Measurements from ENCODE around the gene UBE3A. TPM values are rescaled to one million over a fixed set of nuclear protein-coding genes. Genes with fewer than 3 reads are reported as not detected.
A peak's percentile ranks its signal among the peaks of the same experiment; 100 is the strongest.

Gene UBE3A
- total and polyA plus RNA-seq, 10 of the 15 experiments (the other 5 are each of a cell fraction or from before 2014, with no cell fraction given) = 29.4 to 82.9 (median 58.7) TPM

DNA sequence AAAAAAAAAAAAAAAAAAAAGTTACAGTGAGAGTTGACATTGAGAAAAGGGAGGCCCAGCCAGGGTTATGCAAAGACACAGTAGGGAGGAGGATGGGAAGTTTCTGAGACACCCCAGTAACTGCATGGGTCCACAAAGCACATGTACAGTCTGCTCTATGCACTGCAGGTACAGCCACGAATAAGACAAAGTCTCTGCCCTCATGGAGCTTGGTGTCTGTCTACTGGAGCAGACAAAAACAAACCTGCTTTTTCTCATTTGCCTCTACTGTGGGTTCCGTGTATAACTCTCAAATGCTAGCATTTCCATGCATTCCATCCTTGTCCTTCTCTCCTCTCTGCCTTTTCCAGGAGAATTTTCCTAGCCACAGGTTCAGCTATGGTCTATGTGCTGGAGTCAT is 107.4 kb downstream of the UBE3A start (continued):
- TF ChIP-seq ELK1 (IDR thresholded peaks at IDR 0.05; ENCODE audit: low read depth, low read length) (no peak), PML (IDR thresholded peaks at IDR 0.05; ENCODE audit: low read length) (no peak), SIN3A (IDR thresholded peaks at IDR 0.05; ENCODE audit: low read depth, low read length) (no peak), ZBTB33 (IDR thresholded peaks at IDR 0.05) (no peak), POLR2AphosphoS5 (IDR thresholded peaks at IDR 0.05; ENCODE audit: low read length) (no peak), USF1 (IDR thresholded peaks at IDR 0.05; ENCODE audit: borderline replicate concordance, extremely low read length, insufficient read depth, low read depth, low read length) (no peak), RFX5 (IDR thresholded peaks at IDR 0.05; ENCODE audit: low read depth, low read length) (no peak)

DNA sequence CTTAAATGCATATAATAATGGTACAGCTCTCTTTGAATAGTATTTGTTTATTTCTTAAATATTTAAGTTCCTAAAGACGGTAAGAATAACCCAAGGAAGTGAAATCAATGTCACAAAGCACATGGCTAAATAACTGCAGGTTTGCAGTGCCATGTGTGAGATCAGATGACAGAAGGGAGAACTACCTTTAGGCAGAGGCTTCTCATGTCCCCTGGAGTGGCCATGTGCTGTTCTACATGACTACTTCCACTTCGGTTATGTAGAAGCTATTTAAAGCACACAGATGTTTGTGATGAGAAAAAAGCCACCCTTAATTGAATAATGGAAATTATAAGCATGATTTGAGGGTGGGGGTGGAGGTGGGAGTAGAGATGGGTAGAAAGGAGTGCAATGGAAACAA is 109.1 kb downstream of the UBE3A start:
- Histone ChIP-seq H3K4me3 (no peak overlapping the region), H4K20me1 (ENCODE audit: control insufficient read depth, insufficient read depth) (no peaks in the 10 kb centered on the region), H3K27me3 (replicated peaks in 1 of 2; ENCODE audit: control insufficient read depth in 2 of 2, insufficient read depth in 2 of 2, low read length in 1 of 2) (no peaks in the 10 kb centered on the region), H3K79me2 (ENCODE audit: control insufficient read depth, insufficient read depth, low read length) (no peaks in the 10 kb centered on the region), H3K4me2 (ENCODE audit: control insufficient read depth, insufficient read depth) (no peak overlapping the region), H3K36me3 (ENCODE audit: control insufficient read depth in 2 of 2, insufficient read depth in 2 of 2, low read length in 1 of 2) (no peaks in the 10 kb centered on the region), H3K4me1 (ENCODE audit: control insufficient read depth, insufficient read depth, low read length) (no peaks in the 10 kb centered on the region), H3K27ac (ENCODE audit: control insufficient read depth, insufficient read depth) (no peak overlapping the region), H3K9me3 (replicated peaks; ENCODE audit: control insufficient read depth, insufficient read depth, low read length) (no peaks in the 10 kb centered on the region; the same call in 2 of the 3 replicates), H3K9ac (ENCODE audit: control insufficient read depth, insufficient read depth, low read length) (no peak overlapping the region), H2AFZ (ENCODE audit: control insufficient read depth, low read depth, low read length) (no peak overlapping the region)
- in situ Hi-C loops (cut with MboI) (loop anchor here (10.0 kb wide), 1 partner anchor 365 kb away; no protein-coding TSS in a partner anchor), intact Hi-C loops (cut with micrococcal nuclease; ENCODE audit: unreplicated experiment) (no loop called here)
- 4% methylated on average over 2 of the region's 2 CpGs for WGBS (ENCODE audit: insufficient coverage, insufficient replicate concordance, low lambda C conversion rate, missing lambda C conversion rate)
- peak; percentile 34; the same call in 2 of the 3 replicates for ATAC-seq
- BruUV-seq (replicated peaks) = no TSS peak
- ChIA-PET SMC1A (ENCODE audit: uncharacterized antibody, unreplicated experiment) (interaction anchor here (1.4 to 1.8 kb wide), 2 partner anchors 31 to 107 kb away, joined by 4 to 5 read pairs; no protein-coding TSS in a partner anchor), RAD21 (ENCODE audit: unreplicated experiment) (interaction anchor here (2.4 kb wide), 1 partner anchor 107 kb away, joined by 6 read pairs; no protein-coding TSS in a partner anchor), POLR2A (no interaction called here), CTCF (no interaction called here)
- DNase-seq (ENCODE audit: low read depth, low spot score) = no peak
- peak; percentile 27 for FAIRE-seq
- TF ChIP-seq MXI1 (IDR thresholded peaks at IDR 0.05; ENCODE audit: low read depth, low read length) (peak; percentile 62), RAD51 (IDR thresholded peaks at IDR 0.05) (peak; percentile 80), BACH1 (IDR thresholded peaks at IDR 0.05; ENCODE audit: borderline replicate concordance) (no peak)
- TF ChIP-seq, protein P1, sequence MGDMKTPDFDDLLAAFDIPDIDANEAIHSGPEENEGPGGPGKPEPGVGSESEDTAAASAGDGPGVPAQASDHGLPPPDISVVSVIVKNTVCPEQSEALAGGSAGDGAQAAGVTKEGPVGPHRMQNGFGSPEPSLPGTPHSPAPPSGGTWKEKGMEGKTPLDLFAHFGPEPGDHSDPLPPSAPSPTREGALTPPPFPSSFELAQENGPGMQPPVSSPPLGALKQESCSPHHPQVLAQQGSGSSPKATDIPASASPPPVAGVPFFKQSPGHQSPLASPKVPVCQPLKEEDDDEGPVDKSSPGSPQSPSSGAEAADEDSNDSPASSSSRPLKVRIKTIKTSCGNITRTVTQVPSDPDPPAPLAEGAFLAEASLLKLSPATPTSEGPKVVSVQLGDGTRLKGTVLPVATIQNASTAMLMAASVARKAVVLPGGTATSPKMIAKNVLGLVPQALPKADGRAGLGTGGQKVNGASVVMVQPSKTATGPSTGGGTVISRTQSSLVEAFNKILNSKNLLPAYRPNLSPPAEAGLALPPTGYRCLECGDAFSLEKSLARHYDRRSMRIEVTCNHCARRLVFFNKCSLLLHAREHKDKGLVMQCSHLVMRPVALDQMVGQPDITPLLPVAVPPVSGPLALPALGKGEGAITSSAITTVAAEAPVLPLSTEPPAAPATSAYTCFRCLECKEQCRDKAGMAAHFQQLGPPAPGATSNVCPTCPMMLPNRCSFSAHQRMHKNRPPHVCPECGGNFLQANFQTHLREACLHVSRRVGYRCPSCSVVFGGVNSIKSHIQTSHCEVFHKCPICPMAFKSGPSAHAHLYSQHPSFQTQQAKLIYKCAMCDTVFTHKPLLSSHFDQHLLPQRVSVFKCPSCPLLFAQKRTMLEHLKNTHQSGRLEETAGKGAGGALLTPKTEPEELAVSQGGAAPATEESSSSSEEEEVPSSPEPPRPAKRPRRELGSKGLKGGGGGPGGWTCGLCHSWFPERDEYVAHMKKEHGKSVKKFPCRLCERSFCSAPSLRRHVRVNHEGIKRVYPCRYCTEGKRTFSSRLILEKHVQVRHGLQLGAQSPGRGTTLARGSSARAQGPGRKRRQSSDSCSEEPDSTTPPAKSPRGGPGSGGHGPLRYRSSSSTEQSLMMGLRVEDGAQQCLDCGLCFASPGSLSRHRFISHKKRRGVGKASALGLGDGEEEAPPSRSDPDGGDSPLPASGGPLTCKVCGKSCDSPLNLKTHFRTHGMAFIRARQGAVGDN (IDR thresholded peaks at IDR 0.05) = 0 out of 2 replicates have a peak, but pooled peaks have one; percentile 52

Measured in GM12878 (cell line).